HEK293 (cell line): Measurements from ENCODE around the gene CFAP43.

Experiments used
- HOXD13 ChIP-seq: sonication (generic); formaldehyde crosslinking; IDR thresholded peaks from 2 replicates; pipeline ENCODE4 v1.8.0; 2022; ENCODE audit warnings: missing genetic modification reagents, borderline replicate concordance
- KLF10 ChIP-seq: fragments of 450-650 bp; IDR thresholded peaks from 2 replicates; pipeline ENCODE4 v1.5.1; 2018; ENCODE audit warnings: missing biosample characterization, mild to moderate bottlenecking, missing genetic modification characterization
- KLF16 ChIP-seq: fragments of 450-650 bp; formaldehyde crosslinking; IDR thresholded peaks from 2 replicates; pipeline ENCODE4 v1.5.1; 2017; ENCODE audit warnings: missing biosample characterization, missing genetic modification characterization
- MEIS1 ChIP-seq: sonication (generic); formaldehyde crosslinking; IDR thresholded peaks from 2 replicates; pipeline ENCODE4 v1.8.1; 2022; ENCODE audit warnings: missing genetic modification reagents, mild to moderate bottlenecking, borderline replicate concordance
- SP3 ChIP-seq: fragments of 450-650 bp; formaldehyde crosslinking; IDR thresholded peaks from 2 replicates; pipeline ENCODE4 v1.5.1; 2016; ENCODE audit warnings: missing biosample characterization, missing genetic modification characterization
- ZBTB20 ChIP-seq: fragments of 450-650 bp; formaldehyde crosslinking; IDR thresholded peaks from 2 replicates; pipeline ENCODE4 v1.5.1; 2016; ENCODE audit warnings: missing biosample characterization, missing genetic modification characterization
- ZEB2 ChIP-seq: fragments of 450-650 bp; formaldehyde crosslinking; IDR thresholded peaks from 2 replicates; pipeline ENCODE4 v1.5.1; 2016; ENCODE audit warnings: missing biosample characterization, missing genetic modification characterization
- ZFP37 ChIP-seq: fragments of 450-650 bp; formaldehyde crosslinking; IDR thresholded peaks from 2 replicates; pipeline ENCODE4 v1.5.1; 2016; ENCODE audit warnings: missing biosample characterization, missing genetic modification characterization
- ZNF169 ChIP-seq: fragments of 450-650 bp; formaldehyde crosslinking; IDR thresholded peaks from 2 replicates; pipeline ENCODE4 v1.5.1; 2016; ENCODE audit warnings: missing biosample characterization, missing genetic modification characterization
- ZNF221 ChIP-seq: fragments of 450-650 bp; formaldehyde crosslinking; IDR thresholded peaks from 2 replicates; pipeline ENCODE4 v1.5.1; 2017; ENCODE audit warnings: missing biosample characterization, missing genetic modification characterization, borderline replicate concordance
- ZNF335 ChIP-seq: fragments of 450-650 bp; formaldehyde crosslinking; conservative IDR thresholded peaks from 2 replicates; pipeline ENCODE4 v1.5.1; 2016; ENCODE audit warnings: missing biosample characterization, missing genetic modification characterization
- ZNF394 ChIP-seq: fragments of 450-650 bp; formaldehyde crosslinking; IDR thresholded peaks from 2 replicates; pipeline ENCODE4 v1.5.1; 2016; ENCODE audit warnings: missing biosample characterization, missing genetic modification characterization, mild to moderate bottlenecking, moderate library complexity, borderline replicate concordance
- ZNF510 ChIP-seq: fragments of 450-650 bp; formaldehyde crosslinking; IDR thresholded peaks from 2 replicates; pipeline ENCODE4 v1.5.1; 2018; ENCODE audit warnings: mild to moderate bottlenecking, missing genetic modification characterization, missing biosample characterization; ENCODE audit not compliant: insufficient replicate concordance
- ZNF521 ChIP-seq: fragments of 450-650 bp; formaldehyde crosslinking; IDR thresholded peaks from 2 replicates; pipeline ENCODE4 v1.5.1; 2017; ENCODE audit warnings: missing biosample characterization, mild to moderate bottlenecking, missing genetic modification characterization
- ZNF560 ChIP-seq: fragments of 450-650 bp; formaldehyde crosslinking; IDR thresholded peaks from 2 replicates; pipeline ENCODE4 v1.5.1; 2017; ENCODE audit warnings: missing biosample characterization, missing genetic modification characterization, borderline replicate concordance
- ZNF561 ChIP-seq: fragments of 450-650 bp; IDR thresholded peaks from 2 replicates; pipeline ENCODE4 v1.5.1; 2018; ENCODE audit warnings: missing biosample characterization, missing genetic modification characterization, borderline replicate concordance
- ZNF670 ChIP-seq: fragments of 450-650 bp; formaldehyde crosslinking; IDR thresholded peaks from 2 replicates; pipeline ENCODE4 v1.5.1; 2016; ENCODE audit warnings: missing biosample characterization, missing genetic modification characterization, low read depth
- ZNF76 ChIP-seq: fragments of 450-650 bp; formaldehyde crosslinking; IDR thresholded peaks from 2 replicates; pipeline ENCODE4; 2016; ENCODE audit warnings: low read depth, missing biosample characterization, missing genetic modification characterization, borderline replicate concordance
- ZNF776 ChIP-seq: fragments of 450-650 bp; formaldehyde crosslinking; IDR thresholded peaks from 2 replicates; pipeline ENCODE4 v1.5.0; 2017; ENCODE audit warnings: missing biosample characterization, missing genetic modification characterization, borderline replicate concordance
- TF ChIP-seq, protein P1 (sequence below): fragments of 450-650 bp; formaldehyde crosslinking; IDR thresholded peaks from 2 replicates; pipeline ENCODE4 v1.5.1; 2016; ENCODE audit warnings: missing biosample characterization, missing genetic modification characterization, borderline replicate concordance
- TF ChIP-seq, protein P2 (sequence below): fragments of 450-650 bp; formaldehyde crosslinking; IDR thresholded peaks from 2 replicates; pipeline ENCODE4 v1.5.1; 2016; ENCODE audit warnings: missing biosample characterization, missing genetic modification characterization
- TF ChIP-seq, protein P3 (sequence below): fragments of 450-650 bp; formaldehyde crosslinking; IDR thresholded peaks from 2 replicates; pipeline ENCODE4 v1.5.1; 2016; ENCODE audit warnings: missing biosample characterization, missing genetic modification characterization
- TF ChIP-seq, protein P4 (sequence below): fragments of 450-650 bp; formaldehyde crosslinking; IDR thresholded peaks from 2 replicates; pipeline ENCODE4 v1.5.1; 2016; ENCODE audit warnings: missing biosample characterization, missing genetic modification characterization, borderline replicate concordance

The CFAP43 gene

DNA sequence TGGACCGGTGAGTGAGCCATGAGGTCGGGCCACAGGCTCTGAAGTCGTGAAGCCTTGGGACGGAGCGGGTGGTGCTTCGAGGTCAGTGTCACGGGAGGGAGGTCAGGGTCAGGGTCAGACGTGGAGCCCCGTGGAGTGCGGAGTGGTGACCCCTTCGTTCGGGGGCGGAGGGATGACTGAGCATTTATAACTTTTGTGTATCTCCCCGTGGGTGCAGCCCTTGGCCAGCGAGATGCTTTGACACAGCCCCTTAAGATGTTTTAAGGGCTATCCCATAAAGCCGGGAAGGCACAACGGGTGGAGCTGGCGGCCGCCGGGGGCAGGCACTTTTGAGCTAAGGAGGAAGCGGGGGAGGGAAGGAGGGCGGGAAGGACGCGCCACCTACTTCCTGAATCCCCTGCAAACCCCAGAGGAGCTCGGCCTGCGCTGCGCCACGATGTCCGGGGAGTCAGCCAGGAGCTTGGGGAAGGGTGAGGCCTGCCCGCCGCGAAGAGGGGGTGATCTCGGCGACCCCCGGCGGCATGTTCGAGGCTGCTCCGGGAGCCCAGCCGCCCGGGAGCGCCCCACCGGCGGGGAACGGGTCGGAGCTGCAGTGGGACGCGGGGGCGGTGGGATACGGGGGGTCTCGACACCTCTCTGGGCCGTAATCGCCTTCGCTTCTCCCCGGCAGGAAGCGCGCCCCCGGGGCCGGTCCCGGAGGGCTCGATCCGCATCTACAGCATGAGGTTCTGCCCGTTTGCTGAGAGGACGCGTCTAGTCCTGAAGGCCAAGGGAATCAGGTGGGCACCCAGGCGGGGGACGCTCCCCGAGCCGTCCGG lies 22.5 kb upstream of the CFAP43 start, which contains the start of gene GSTO1 (continued):
- TF ChIP-seq, protein P1, sequence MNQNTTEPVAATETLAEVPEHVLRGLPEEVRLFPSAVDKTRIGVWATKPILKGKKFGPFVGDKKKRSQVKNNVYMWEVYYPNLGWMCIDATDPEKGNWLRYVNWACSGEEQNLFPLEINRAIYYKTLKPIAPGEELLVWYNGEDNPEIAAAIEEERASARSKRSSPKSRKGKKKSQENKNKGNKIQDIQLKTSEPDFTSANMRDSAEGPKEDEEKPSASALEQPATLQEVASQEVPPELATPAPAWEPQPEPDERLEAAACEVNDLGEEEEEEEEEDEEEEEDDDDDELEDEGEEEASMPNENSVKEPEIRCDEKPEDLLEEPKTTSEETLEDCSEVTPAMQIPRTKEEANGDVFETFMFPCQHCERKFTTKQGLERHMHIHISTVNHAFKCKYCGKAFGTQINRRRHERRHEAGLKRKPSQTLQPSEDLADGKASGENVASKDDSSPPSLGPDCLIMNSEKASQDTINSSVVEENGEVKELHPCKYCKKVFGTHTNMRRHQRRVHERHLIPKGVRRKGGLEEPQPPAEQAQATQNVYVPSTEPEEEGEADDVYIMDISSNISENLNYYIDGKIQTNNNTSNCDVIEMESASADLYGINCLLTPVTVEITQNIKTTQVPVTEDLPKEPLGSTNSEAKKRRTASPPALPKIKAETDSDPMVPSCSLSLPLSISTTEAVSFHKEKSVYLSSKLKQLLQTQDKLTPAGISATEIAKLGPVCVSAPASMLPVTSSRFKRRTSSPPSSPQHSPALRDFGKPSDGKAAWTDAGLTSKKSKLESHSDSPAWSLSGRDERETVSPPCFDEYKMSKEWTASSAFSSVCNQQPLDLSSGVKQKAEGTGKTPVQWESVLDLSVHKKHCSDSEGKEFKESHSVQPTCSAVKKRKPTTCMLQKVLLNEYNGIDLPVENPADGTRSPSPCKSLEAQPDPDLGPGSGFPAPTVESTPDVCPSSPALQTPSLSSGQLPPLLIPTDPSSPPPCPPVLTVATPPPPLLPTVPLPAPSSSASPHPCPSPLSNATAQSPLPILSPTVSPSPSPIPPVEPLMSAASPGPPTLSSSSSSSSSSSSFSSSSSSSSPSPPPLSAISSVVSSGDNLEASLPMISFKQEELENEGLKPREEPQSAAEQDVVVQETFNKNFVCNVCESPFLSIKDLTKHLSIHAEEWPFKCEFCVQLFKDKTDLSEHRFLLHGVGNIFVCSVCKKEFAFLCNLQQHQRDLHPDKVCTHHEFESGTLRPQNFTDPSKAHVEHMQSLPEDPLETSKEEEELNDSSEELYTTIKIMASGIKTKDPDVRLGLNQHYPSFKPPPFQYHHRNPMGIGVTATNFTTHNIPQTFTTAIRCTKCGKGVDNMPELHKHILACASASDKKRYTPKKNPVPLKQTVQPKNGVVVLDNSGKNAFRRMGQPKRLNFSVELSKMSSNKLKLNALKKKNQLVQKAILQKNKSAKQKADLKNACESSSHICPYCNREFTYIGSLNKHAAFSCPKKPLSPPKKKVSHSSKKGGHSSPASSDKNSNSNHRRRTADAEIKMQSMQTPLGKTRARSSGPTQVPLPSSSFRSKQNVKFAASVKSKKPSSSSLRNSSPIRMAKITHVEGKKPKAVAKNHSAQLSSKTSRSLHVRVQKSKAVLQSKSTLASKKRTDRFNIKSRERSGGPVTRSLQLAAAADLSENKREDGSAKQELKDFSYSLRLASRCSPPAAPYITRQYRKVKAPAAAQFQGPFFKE (tag by site-specific recombination) = no peak
- TF ChIP-seq ZNF76 (tag by site-specific recombination) = peak; percentile 81
- no peak for TF ChIP-seq ZNF510 (tag by site-specific recombination)
- TF ChIP-seq ZNF670 (tag by site-specific recombination) = no peak
- TF ChIP-seq ZNF561 = no peak; the same call in 1 of the 2 replicates
- TF ChIP-seq MEIS1 = no peak
- TF ChIP-seq HOXD13 (CRISPR knock-in tag) = no peak
- no peak for TF ChIP-seq ZNF221 (tag by site-specific recombination)
- peak; percentile 78; the same call in 1 of the 2 replicates for TF ChIP-seq ZFP37
- TF ChIP-seq ZNF521 (tag by site-specific recombination) = no peak
- TF ChIP-seq ZBTB20 = peak; percentile 71; the same call in 1 of the 2 replicates
- TF ChIP-seq KLF10 = no peak
- TF ChIP-seq ZNF335 (tag by site-specific recombination) = peak; percentile 76
- TF ChIP-seq ZNF169 (tag by site-specific recombination) = no peak
- TF ChIP-seq, protein P2, sequence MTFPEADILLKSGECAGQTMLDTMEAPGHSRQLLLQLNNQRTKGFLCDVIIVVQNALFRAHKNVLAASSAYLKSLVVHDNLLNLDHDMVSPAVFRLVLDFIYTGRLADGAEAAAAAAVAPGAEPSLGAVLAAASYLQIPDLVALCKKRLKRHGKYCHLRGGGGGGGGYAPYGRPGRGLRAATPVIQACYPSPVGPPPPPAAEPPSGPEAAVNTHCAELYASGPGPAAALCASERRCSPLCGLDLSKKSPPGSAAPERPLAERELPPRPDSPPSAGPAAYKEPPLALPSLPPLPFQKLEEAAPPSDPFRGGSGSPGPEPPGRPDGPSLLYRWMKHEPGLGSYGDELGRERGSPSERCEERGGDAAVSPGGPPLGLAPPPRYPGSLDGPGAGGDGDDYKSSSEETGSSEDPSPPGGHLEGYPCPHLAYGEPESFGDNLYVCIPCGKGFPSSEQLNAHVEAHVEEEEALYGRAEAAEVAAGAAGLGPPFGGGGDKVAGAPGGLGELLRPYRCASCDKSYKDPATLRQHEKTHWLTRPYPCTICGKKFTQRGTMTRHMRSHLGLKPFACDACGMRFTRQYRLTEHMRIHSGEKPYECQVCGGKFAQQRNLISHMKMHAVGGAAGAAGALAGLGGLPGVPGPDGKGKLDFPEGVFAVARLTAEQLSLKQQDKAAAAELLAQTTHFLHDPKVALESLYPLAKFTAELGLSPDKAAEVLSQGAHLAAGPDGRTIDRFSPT = peak; percentile 85
- peak; percentile 76 for TF ChIP-seq KLF16 (tag by site-specific recombination)
- TF ChIP-seq, protein P3, sequence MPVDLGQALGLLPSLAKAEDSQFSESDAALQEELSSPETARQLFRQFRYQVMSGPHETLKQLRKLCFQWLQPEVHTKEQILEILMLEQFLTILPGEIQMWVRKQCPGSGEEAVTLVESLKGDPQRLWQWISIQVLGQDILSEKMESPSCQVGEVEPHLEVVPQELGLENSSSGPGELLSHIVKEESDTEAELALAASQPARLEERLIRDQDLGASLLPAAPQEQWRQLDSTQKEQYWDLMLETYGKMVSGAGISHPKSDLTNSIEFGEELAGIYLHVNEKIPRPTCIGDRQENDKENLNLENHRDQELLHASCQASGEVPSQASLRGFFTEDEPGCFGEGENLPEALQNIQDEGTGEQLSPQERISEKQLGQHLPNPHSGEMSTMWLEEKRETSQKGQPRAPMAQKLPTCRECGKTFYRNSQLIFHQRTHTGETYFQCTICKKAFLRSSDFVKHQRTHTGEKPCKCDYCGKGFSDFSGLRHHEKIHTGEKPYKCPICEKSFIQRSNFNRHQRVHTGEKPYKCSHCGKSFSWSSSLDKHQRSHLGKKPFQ (tag by site-specific recombination) = 0 out of 2 replicates have a peak, but pooled peaks have one; percentile 4
- TF ChIP-seq ZEB2 (tag by site-specific recombination) = peak; percentile 67; the same call in 1 of the 2 replicates
- TF ChIP-seq ZNF776 (tag by site-specific recombination) = no peak
- TF ChIP-seq ZNF560 = no peak
- TF ChIP-seq, protein P4, sequence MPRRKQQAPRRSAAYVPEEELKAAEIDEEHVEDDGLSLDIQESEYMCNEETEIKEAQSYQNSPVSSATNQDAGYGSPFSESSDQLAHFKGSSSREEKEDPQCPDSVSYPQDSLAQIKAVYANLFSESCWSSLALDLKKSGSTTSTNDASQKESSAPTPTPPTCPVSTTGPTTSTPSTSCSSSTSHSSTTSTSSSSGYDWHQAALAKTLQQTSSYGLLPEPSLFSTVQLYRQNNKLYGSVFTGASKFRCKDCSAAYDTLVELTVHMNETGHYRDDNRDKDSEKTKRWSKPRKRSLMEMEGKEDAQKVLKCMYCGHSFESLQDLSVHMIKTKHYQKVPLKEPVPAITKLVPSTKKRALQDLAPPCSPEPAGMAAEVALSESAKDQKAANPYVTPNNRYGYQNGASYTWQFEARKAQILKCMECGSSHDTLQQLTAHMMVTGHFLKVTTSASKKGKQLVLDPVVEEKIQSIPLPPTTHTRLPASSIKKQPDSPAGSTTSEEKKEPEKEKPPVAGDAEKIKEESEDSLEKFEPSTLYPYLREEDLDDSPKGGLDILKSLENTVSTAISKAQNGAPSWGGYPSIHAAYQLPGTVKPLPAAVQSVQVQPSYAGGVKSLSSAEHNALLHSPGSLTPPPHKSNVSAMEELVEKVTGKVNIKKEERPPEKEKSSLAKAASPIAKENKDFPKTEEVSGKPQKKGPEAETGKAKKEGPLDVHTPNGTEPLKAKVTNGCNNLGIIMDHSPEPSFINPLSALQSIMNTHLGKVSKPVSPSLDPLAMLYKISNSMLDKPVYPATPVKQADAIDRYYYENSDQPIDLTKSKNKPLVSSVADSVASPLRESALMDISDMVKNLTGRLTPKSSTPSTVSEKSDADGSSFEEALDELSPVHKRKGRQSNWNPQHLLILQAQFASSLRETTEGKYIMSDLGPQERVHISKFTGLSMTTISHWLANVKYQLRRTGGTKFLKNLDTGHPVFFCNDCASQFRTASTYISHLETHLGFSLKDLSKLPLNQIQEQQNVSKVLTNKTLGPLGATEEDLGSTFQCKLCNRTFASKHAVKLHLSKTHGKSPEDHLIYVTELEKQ (tag by site-specific recombination) = no peak
- TF ChIP-seq ZNF394 = peak; percentile 49; the same call in 1 of the 2 replicates
- peak; percentile 83 for TF ChIP-seq SP3 (tag by site-specific recombination)
